ENCODE measurements around the gene PDE10A. TPM values are rescaled to one million over a fixed set of nuclear protein-coding genes. Genes with fewer than 3 reads are reported as not detected.
"Not testable (repeated sequence)": the region's sequence is repeated elsewhere in the genome, so short reads cannot be mapped to it uniquely, and the experiment has no call there.

Gene PDE10A
- polyA plus RNA-seq, 1 donor: 2.7 TPM

- DNase-seq: no peak
- no peak overlapping the region for H3K27ac ChIP-seq (ENCODE audit: low read length)
Measured at GRCh38 chr6:165571721-165572132, 91.3 kb downstream of the PDE10A start.

GRCh38 chr6:165571068-165571682, 91.9 kb downstream of the PDE10A start:
- no peak for DNase-seq
- H3K36me3 ChIP-seq (ENCODE audit: control insufficient read depth, insufficient read depth, low read length): no peaks in the 10 kb centered on the region
- no peak overlapping the region for H3K4me3 ChIP-seq (ENCODE audit: low read length)
- no peaks in the 10 kb centered on the region for H3K9me3 ChIP-seq (ENCODE audit: control insufficient read depth, low read depth, low read length)
- no peaks in the 10 kb centered on the region for H3K4me1 ChIP-seq (ENCODE audit: control insufficient read depth, insufficient read depth, low read length)
- WGBS (ENCODE audit: insufficient coverage, low lambda C conversion rate): 93% methylated on average over 2 of the region's 2 CpGs
- no peak overlapping the region for H3K27ac ChIP-seq (ENCODE audit: low read length)
- no peaks in the 10 kb centered on the region for H3K27me3 ChIP-seq (ENCODE audit: control insufficient read depth, insufficient read depth, low read length)

More at GRCh38 chr6:165571721-165572132, 91.3 kb downstream of the PDE10A start:
- Histone ChIP-seq H3K4me1 (ENCODE audit: control insufficient read depth, insufficient read depth, low read length) (no peaks in the 10 kb centered on the region), H3K9me3 (ENCODE audit: control insufficient read depth, low read depth, low read length) (no peaks in the 10 kb centered on the region), H3K4me3 (ENCODE audit: low read length) (no peak overlapping the region), H3K36me3 (ENCODE audit: control insufficient read depth, insufficient read depth, low read length) (no peaks in the 10 kb centered on the region), H3K27me3 (ENCODE audit: control insufficient read depth, insufficient read depth, low read length) (no peaks in the 10 kb centered on the region)
- 86% methylated on average over 1 of the region's 3 CpGs for WGBS (ENCODE audit: insufficient coverage, low lambda C conversion rate)

DNA sequence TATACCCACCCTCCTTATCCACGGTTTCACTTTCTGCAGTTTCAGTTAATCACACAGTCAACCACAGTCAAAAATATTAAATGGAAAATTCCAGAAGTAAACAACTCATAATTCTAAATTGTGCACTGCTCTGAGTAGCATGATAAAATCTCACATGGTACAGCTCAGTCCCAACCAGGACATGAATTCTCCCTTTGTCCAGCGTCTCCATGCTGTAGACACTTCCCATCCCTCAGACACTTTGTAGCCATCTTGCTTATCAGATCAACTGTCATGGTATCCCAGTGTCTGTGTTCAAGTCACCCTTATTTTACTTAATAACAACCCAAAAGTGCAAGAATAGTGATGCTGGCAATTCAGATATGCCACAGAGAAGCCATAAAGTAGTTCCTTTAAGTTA, 94.7 kb downstream of the PDE10A start:
- no CpG with 5 or more reads among the region's 2 CpGs for WGBS (ENCODE audit: insufficient coverage, low lambda C conversion rate)
- DNase-seq: no peak
- no peak overlapping the region for H3K4me3 ChIP-seq (ENCODE audit: low read length)
- no peaks in the 10 kb centered on the region for H3K9me3 ChIP-seq (ENCODE audit: control insufficient read depth, low read depth, low read length)
- H3K27ac ChIP-seq (ENCODE audit: low read length): no peak overlapping the region
- H3K27me3 ChIP-seq (ENCODE audit: control insufficient read depth, insufficient read depth, low read length): no peaks in the 10 kb centered on the region
- no peaks in the 10 kb centered on the region for H3K36me3 ChIP-seq (ENCODE audit: control insufficient read depth, insufficient read depth, low read length)
- no peaks in the 10 kb centered on the region for H3K4me1 ChIP-seq (ENCODE audit: control insufficient read depth, insufficient read depth, low read length)

DNA sequence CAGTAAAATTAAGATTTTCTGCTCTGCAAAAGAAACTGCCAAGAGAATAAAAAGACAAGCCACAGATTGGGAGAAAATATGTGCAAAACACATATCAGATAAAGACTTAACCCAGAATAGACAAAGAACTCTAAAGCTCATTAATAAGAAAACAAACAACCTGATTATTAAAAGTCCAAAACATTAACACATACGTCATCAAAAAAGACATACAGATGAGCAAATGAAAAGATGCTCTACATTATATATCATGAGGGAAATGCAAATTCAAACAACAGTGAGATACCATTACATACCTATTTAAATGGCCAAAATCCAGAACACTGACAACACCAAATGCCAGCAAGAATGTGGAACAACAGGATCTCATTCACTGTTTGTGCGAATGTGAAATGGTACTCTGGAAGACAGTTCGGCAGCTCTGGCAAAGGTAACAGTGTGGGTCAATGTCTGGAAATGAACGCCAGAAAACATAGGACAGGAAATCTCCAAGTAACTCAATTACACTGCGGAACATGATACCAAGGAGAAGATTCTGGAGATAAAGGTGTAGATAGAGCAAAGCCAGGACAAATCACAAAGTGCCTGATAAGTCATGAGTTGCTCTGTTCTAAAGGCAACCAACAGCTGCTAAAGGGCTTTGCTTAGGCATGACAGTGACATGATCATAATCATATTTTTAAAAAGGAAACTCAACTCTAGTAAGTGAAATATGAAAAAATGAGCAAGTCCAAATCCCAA, 96.8 kb downstream of the PDE10A start:
- no peak overlapping the region for H3K4me3 ChIP-seq (ENCODE audit: low read length)
- H3K27ac ChIP-seq (ENCODE audit: low read length): no peak overlapping the region
- no peaks in the 10 kb centered on the region for H3K9me3 ChIP-seq (ENCODE audit: control insufficient read depth, low read depth, low read length)
- H3K36me3 ChIP-seq (ENCODE audit: control insufficient read depth, insufficient read depth, low read length): no peaks in the 10 kb centered on the region
- no peaks in the 10 kb centered on the region for H3K4me1 ChIP-seq (ENCODE audit: control insufficient read depth, insufficient read depth, low read length)
- no CpG with 5 or more reads among the region's 5 CpGs for WGBS (ENCODE audit: insufficient coverage, low lambda C conversion rate)
- no peaks in the 10 kb centered on the region for H3K27me3 ChIP-seq (ENCODE audit: control insufficient read depth, insufficient read depth, low read length)
- no peak for DNase-seq

DNA sequence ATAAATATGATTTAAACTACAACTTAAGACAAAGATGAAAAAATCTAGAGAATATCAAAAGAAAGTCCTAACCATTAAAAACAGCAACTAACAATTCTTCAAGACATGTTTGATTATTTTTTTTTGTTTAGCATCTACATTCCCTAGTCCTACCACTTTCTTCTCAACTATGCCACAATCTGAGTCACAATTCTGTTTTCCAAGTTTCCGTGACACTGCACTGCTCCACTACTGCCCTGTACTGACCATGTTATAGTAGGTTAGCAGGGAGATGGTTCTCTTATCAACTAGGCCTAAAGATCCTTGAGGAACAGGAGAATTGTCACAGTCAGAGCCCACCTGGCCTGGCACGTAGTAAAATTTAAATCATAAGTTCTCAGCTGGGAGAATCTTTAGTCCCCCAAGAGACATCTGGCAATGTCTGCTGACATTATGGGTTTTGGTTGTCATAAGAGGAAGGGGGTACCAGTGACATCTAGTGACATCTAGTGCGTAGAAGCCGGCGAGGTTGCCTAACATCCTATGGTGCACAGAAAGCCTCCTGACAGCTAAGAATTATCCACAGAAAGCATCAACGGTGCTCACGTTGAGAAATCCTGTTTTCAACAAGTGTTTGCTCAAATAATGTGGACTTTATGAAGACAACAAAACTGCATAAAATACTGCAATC, 100.5 kb downstream of the PDE10A start:
- Histone ChIP-seq H3K9me3 (ENCODE audit: control insufficient read depth, low read depth, low read length) (no peaks in the 10 kb centered on the region), H3K4me3 (ENCODE audit: low read length) (no peak overlapping the region), H3K27ac (ENCODE audit: low read length) (no peak overlapping the region), H3K36me3 (ENCODE audit: control insufficient read depth, insufficient read depth, low read length) (no peaks in the 10 kb centered on the region), H3K4me1 (ENCODE audit: control insufficient read depth, insufficient read depth, low read length) (no peaks in the 10 kb centered on the region), H3K27me3 (ENCODE audit: control insufficient read depth, insufficient read depth, low read length) (no peaks in the 10 kb centered on the region)
- 20% methylated on average over 2 of the region's 7 CpGs for WGBS (ENCODE audit: insufficient coverage, low lambda C conversion rate)
- DNase-seq: no peak

- Histone ChIP-seq H3K4me3 (ENCODE audit: low read length) (no peak overlapping the region), H3K27me3 (ENCODE audit: control insufficient read depth, insufficient read depth, low read length) (no peaks in the 10 kb centered on the region), H3K4me1 (ENCODE audit: control insufficient read depth, insufficient read depth, low read length) (no peaks in the 10 kb centered on the region), H3K9me3 (ENCODE audit: control insufficient read depth, low read depth, low read length) (no peaks in the 10 kb centered on the region), H3K27ac (ENCODE audit: low read length) (no peak overlapping the region), H3K36me3 (ENCODE audit: control insufficient read depth, insufficient read depth, low read length) (no peaks in the 10 kb centered on the region)
- WGBS (ENCODE audit: insufficient coverage, low lambda C conversion rate): 96% methylated on average over 4 of the region's 7 CpGs
- DNase-seq: no peak
Measured at GRCh38 chr6:165559632-165560031, 103.4 kb downstream of the PDE10A start.

GRCh38 chr6:165558097-165558496, 104.9 kb downstream of the PDE10A start:
- H3K27me3 ChIP-seq (ENCODE audit: control insufficient read depth, insufficient read depth, low read length); DNase-seq; H3K4me1 ChIP-seq (ENCODE audit: control insufficient read depth, insufficient read depth, low read length); H3K36me3 ChIP-seq (ENCODE audit: control insufficient read depth, insufficient read depth, low read length); H3K27ac ChIP-seq (ENCODE audit: low read length); H3K9me3 ChIP-seq (ENCODE audit: control insufficient read depth, low read depth, low read length); H3K4me3 ChIP-seq (ENCODE audit: low read length): not testable (repeated sequence)
- no CpG with 5 or more reads among the region's 6 CpGs for WGBS (ENCODE audit: insufficient coverage, low lambda C conversion rate)

DNA sequence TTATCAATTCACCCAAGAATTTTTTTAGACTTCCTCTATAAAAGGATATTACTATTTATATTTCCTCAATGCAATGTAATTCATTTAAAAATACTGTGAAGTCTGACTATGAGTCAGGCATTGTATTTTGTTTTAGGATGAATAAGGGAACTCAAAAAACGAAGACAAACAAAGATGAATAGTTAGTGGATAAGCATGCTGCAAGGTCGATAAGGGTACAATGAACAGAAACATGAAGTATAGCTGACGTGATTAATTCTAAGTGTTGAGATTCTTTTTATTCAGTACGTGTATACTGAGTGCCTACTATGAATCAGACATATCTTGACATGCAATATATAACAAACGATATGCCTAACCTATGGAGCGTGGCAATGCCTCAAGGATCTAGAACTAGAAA, 105.4 kb downstream of the PDE10A start:
- H3K27me3 ChIP-seq (ENCODE audit: control insufficient read depth, insufficient read depth, low read length): no peaks in the 10 kb centered on the region
- H3K4me1 ChIP-seq (ENCODE audit: control insufficient read depth, insufficient read depth, low read length): no peaks in the 10 kb centered on the region
- no peaks in the 10 kb centered on the region for H3K36me3 ChIP-seq (ENCODE audit: control insufficient read depth, insufficient read depth, low read length)
- H3K4me3 ChIP-seq (ENCODE audit: low read length): no peak overlapping the region
- H3K27ac ChIP-seq (ENCODE audit: low read length): no peak overlapping the region
- 95% methylated on average over 4 of the region's 6 CpGs for WGBS (ENCODE audit: insufficient coverage, low lambda C conversion rate)
- H3K9me3 ChIP-seq (ENCODE audit: control insufficient read depth, low read depth, low read length): no peaks in the 10 kb centered on the region
- DNase-seq: no peak

DNA sequence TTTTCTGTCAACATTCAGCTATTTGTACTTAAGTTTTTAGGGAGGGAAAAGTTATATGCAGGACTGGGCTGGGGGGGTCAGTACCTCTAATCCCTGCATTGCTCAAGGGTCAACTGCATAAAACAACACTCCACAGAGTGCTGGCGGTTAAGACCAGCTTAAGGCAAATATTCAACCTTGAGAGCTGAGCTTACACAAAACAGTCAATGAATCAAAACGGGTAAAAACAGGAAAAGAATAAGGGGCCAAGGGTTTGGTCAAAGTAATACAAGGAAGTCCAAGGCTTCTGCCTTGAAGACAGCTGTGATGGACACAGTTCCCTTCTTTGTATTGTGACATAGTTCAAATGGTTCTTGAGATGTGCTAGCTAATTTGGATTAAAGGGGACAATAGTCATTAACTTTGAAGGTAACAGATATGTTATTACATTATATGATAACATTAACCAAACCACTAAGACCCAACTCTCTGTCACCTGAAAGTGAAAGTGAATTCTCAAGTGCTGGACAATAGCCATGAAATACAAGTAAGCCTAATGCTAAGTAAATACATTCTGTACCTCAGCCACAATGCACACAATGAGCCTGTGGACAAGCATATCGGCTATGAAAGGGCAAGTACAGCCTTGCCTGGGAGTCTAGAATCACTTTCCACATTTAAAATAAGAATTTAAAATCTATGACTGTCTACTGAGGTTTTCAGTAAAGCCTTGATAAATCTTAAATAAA, 106.8 kb downstream of the PDE10A start:
- Histone ChIP-seq H3K36me3 (ENCODE audit: control insufficient read depth, insufficient read depth, low read length) (no peaks in the 10 kb centered on the region), H3K27me3 (ENCODE audit: control insufficient read depth, insufficient read depth, low read length) (no peaks in the 10 kb centered on the region), H3K9me3 (ENCODE audit: control insufficient read depth, low read depth, low read length) (no peaks in the 10 kb centered on the region), H3K27ac (ENCODE audit: low read length) (no peak overlapping the region), H3K4me3 (ENCODE audit: low read length) (no peak overlapping the region), H3K4me1 (ENCODE audit: control insufficient read depth, insufficient read depth, low read length) (no peaks in the 10 kb centered on the region)
- DNase-seq: no peak
- WGBS (ENCODE audit: insufficient coverage, low lambda C conversion rate): 100% methylated on average over 1 of the region's 3 CpGs

- not testable (repeated sequence) for H3K4me1 ChIP-seq (ENCODE audit: control insufficient read depth, insufficient read depth, low read length); H3K36me3 ChIP-seq (ENCODE audit: control insufficient read depth, insufficient read depth, low read length); H3K9me3 ChIP-seq (ENCODE audit: control insufficient read depth, low read depth, low read length); H3K4me3 ChIP-seq (ENCODE audit: low read length); H3K27me3 ChIP-seq (ENCODE audit: control insufficient read depth, insufficient read depth, low read length); DNase-seq; H3K27ac ChIP-seq (ENCODE audit: low read length)
- WGBS (ENCODE audit: insufficient coverage, low lambda C conversion rate): no CpG with 5 or more reads among the region's 3 CpGs
Measured at GRCh38 chr6:165554644-165555043, 108.4 kb downstream of the PDE10A start.
